GM18517 (cell line): ENCODE results near the gene NPHS1.
"Not testable (repeated sequence)": the region's sequence is repeated elsewhere in the genome, so short reads cannot be mapped to it uniquely, and the experiment has no call there.

Experiments
- ATAC-seq: cut with Tn5 transposase; IDR thresholded peaks from one replicate; pipeline ENCODE4 v1.9.1; 2021; ENCODE audit warnings: mild to moderate bottlenecking, moderate library complexity; ENCODE audit not compliant: unreplicated experiment

The NPHS1 gene

GRCh38 chr19:35816846-35817245 is 35.5 kb downstream of the NPHS1 start:
- no peak for ATAC-seq

- ATAC-seq: no peak
Observed at GRCh38 chr19:35816262-35816661, 36.0 kb downstream of the NPHS1 start.

- no peak for ATAC-seq
Observed at GRCh38 chr19:35813043-35813890, 39.0 kb downstream of the NPHS1 start.

- ATAC-seq: no peak
Observed at GRCh38 chr19:35812220-35813042, 39.9 kb downstream of the NPHS1 start, which contains the start of gene PRODH2. Gene PRODH2, minus strand, starts transcription at chr19:35812845. Its CDS starts 40 bp downstream, at chr19:35812805.

- no peak for ATAC-seq
Observed at GRCh38 chr19:35811317-35812219, 40.7 kb downstream of the NPHS1 start.

GRCh38 chr19:35807633-35808032 is 44.7 kb downstream of the NPHS1 start:
- no peak for ATAC-seq

- no peak for ATAC-seq
Observed at GRCh38 chr19:35806597-35806996, 45.7 kb downstream of the NPHS1 start.

- ATAC-seq: no peak
Observed at GRCh38 chr19:35805526-35806102, 46.7 kb downstream of the NPHS1 start.

- no peak for ATAC-seq
Observed at GRCh38 chr19:35801828-35802227, 50.5 kb downstream of the NPHS1 start.

GRCh38 chr19:35797663-35798062 is 54.6 kb downstream of the NPHS1 start:
- ATAC-seq: no peak

- ATAC-seq: no peak
Observed at GRCh38 chr19:35796645-35797542, 55.4 kb downstream of the NPHS1 start.

- ATAC-seq: not testable (repeated sequence)
Observed at GRCh38 chr19:35795564-35795963, 56.7 kb downstream of the NPHS1 start.

GRCh38 chr19:35793381-35794165 is 58.7 kb downstream of the NPHS1 start:
- no peak for ATAC-seq

GRCh38 chr19:35792888-35793287 is 59.4 kb downstream of the NPHS1 start:
- no peak for ATAC-seq

- ATAC-seq: no peak
Observed at GRCh38 chr19:35792312-35792711, 60.0 kb downstream of the NPHS1 start.

- no peak for ATAC-seq
Observed at GRCh38 chr19:35791814-35792279, 60.5 kb downstream of the NPHS1 start.

GRCh38 chr19:35790981-35791813 is 61.1 kb downstream of the NPHS1 start:
- ATAC-seq: no peak
